Measurements from ENCODE around the gene OAS3.

Gene OAS3

GRCh38 chr12:112967858-112968257, 29.6 kb downstream of the OAS3 start:
- TF ChIP-seq, protein P1, sequence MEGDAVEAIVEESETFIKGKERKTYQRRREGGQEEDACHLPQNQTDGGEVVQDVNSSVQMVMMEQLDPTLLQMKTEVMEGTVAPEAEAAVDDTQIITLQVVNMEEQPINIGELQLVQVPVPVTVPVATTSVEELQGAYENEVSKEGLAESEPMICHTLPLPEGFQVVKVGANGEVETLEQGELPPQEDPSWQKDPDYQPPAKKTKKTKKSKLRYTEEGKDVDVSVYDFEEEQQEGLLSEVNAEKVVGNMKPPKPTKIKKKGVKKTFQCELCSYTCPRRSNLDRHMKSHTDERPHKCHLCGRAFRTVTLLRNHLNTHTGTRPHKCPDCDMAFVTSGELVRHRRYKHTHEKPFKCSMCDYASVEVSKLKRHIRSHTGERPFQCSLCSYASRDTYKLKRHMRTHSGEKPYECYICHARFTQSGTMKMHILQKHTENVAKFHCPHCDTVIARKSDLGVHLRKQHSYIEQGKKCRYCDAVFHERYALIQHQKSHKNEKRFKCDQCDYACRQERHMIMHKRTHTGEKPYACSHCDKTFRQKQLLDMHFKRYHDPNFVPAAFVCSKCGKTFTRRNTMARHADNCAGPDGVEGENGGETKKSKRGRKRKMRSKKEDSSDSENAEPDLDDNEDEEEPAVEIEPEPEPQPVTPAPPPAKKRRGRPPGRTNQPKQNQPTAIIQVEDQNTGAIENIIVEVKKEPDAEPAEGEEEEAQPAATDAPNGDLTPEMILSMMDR (IDR thresholded peaks at IDR 0.05; ENCODE audit: insufficient read depth, low read length, poor library complexity, severe bottlenecking), result no peak
- H3K36me3 ChIP-seq (ENCODE audit: control insufficient read depth, insufficient read depth, low read length), result peaks cover 14% of the 10 kb centered on the region
- DNase-seq (ENCODE audit: extremely low read depth, insufficient read length), result no peak

GRCh38 chr12:112969547-112970306, 31.5 kb downstream of the OAS3 start:
- TF ChIP-seq, protein P1 (IDR thresholded peaks at IDR 0.05; ENCODE audit: insufficient read depth, low read length, poor library complexity, severe bottlenecking), result no peak
- Histone ChIP-seq H3K27me3 (replicated peaks; ENCODE audit: control insufficient read depth, insufficient read depth, low read length) (no peaks in the 10 kb centered on the region), H3K4me3 (replicated peaks; ENCODE audit: low read depth, low read length) (no peak overlapping the region), H3K36me3 (ENCODE audit: control insufficient read depth, insufficient read depth, low read length) (peaks cover 6% of the 10 kb centered on the region)
- no peak for DNase-seq (ENCODE audit: extremely low read depth, insufficient read length)

More at GRCh38 chr12:112967858-112968257, 29.6 kb downstream of the OAS3 start:
- Histone ChIP-seq H3K4me3 (replicated peaks; ENCODE audit: low read depth, low read length) (no peak overlapping the region), H3K27me3 (replicated peaks; ENCODE audit: control insufficient read depth, insufficient read depth, low read length) (no peaks in the 10 kb centered on the region)

- H3K4me3 ChIP-seq (replicated peaks; ENCODE audit: low read depth, low read length), result no peak overlapping the region
- TF ChIP-seq, protein P1 (IDR thresholded peaks at IDR 0.05; ENCODE audit: insufficient read depth, low read length, poor library complexity, severe bottlenecking), result no peak
- no peaks in the 10 kb centered on the region for H3K27me3 ChIP-seq (replicated peaks; ENCODE audit: control insufficient read depth, insufficient read depth, low read length)
- DNase-seq (ENCODE audit: extremely low read depth, insufficient read length), result no peak
- H3K36me3 ChIP-seq (ENCODE audit: control insufficient read depth, insufficient read depth, low read length), result peaks cover 3% of the 10 kb centered on the region
Measured at GRCh38 chr12:112970391-112970790, 32.1 kb downstream of the OAS3 start.

DNA sequence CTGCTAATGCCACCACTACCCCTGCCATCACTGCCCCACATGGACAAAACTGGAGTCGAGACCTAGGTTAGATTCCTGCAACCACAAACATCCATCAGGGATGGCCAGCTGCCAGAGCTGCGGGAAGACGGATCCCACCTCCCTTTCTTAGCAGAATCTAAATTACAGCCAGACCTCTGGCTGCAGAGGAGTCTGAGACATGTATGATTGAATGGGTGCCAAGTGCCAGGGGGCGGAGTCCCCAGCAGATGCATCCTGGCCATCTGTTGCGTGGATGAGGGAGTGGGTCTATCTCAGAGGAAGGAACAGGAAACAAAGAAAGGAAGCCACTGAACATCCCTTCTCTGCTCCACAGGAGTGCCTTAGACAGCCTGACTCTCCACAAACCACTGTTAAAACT, 33.0 kb downstream of the OAS3 start:
- H3K4me3 ChIP-seq (replicated peaks; ENCODE audit: low read depth, low read length), result no peak overlapping the region
- no peaks in the 10 kb centered on the region for H3K27me3 ChIP-seq (replicated peaks; ENCODE audit: control insufficient read depth, insufficient read depth, low read length)
- no peak for DNase-seq (ENCODE audit: extremely low read depth, insufficient read length)
- TF ChIP-seq, protein P1 (IDR thresholded peaks at IDR 0.05; ENCODE audit: insufficient read depth, low read length, poor library complexity, severe bottlenecking), result no peak
- H3K36me3 ChIP-seq (ENCODE audit: control insufficient read depth, insufficient read depth, low read length), result no peaks in the 10 kb centered on the region; the same call in 1 of the 2 replicates

GRCh38 chr12:112973011-112973735, 34.9 kb downstream of the OAS3 start:
- no peak for DNase-seq (ENCODE audit: extremely low read depth, insufficient read length)
- no peak overlapping the region for H3K4me3 ChIP-seq (replicated peaks; ENCODE audit: low read depth, low read length)
- no peaks in the 10 kb centered on the region for H3K27me3 ChIP-seq (replicated peaks; ENCODE audit: control insufficient read depth, insufficient read depth, low read length)
- TF ChIP-seq, protein P1 (IDR thresholded peaks at IDR 0.05; ENCODE audit: insufficient read depth, low read length, poor library complexity, severe bottlenecking), result no peak
- H3K36me3 ChIP-seq (ENCODE audit: control insufficient read depth, insufficient read depth, low read length), result no peaks in the 10 kb centered on the region; the same call in 1 of the 2 replicates
